ENCODE measurements around the gene MC5R. TPM values are rescaled to one million over a fixed set of nuclear protein-coding genes. Genes with fewer than 3 reads are reported as not detected.

Gene MC5R
- total RNA-seq, 1 experiment from 2014 or later = not detected

DNA sequence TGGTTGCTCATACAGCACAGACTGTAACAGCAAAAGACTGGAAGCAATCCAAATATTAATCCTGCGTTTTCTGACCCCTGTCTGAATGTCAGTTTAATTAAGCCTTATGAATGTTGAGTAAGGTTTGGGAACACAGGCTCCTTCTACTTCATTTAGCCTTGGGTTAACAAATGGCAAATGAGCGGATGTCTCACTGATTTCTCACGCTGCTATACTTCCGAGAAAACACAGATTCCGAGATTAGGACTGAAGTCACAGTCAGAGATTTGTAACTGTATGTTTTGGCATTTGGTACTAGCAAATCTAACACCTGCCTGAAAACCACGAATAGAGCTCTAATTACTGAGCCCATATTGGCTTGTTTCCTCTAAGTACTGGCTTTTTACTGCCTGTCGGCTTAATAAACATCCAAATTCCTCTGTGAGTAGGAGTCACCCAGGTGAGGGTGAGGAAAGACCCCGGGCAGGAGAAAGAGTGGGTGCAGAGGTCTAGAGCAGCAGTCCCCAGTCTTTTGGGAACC, 10.6 kb downstream of the MC5R start (continued):
- TF ChIP-seq ZBTB33 (IDR thresholded peaks at IDR 0.05; ENCODE audit: extremely low read depth, insufficient replicate concordance, low read length) (no peak), FOSL1 (IDR thresholded peaks at IDR 0.05; ENCODE audit: low read depth) (no peak), ATF3 (IDR thresholded peaks at IDR 0.05) (no peak), SRF (IDR thresholded peaks at IDR 0.05; ENCODE audit: low read depth) (no peak), RAD21 (IDR thresholded peaks at IDR 0.05; ENCODE audit: low read depth) (no peak), CEBPB (IDR thresholded peaks at IDR 0.05; ENCODE audit: low read depth) (no peak)

- no peak overlapping the region for H3K4me3 ChIP-seq (replicated peaks in 1 of 2; ENCODE audit: low read depth in 1 of 2, low read length in 2 of 2)
- no peak for DNase-seq (ENCODE audit: low read depth, low spot score)
- H3K4me2 ChIP-seq (ENCODE audit: low read length) = no peak overlapping the region
- no peaks in the 10 kb centered on the region for H4K20me1 ChIP-seq (ENCODE audit: insufficient read depth)
- BruUV-seq (replicated peaks) = no TSS peak
- no peak for ATAC-seq
- H3K79me2 ChIP-seq (ENCODE audit: insufficient read depth, low read length) = no peaks in the 10 kb centered on the region
- ChIA-PET CTCF (interaction anchor here (0.7 to 1.1 kb wide), 2 partner anchors 11 to 252 kb away, joined by 3 to 4 read pairs; partner anchors contain the start of gene MC5R), RAD21 (ENCODE audit: low non-redundant PET in 1 of 2, low total read pairs in 2 of 2, uncharacterized antibody in 2 of 2, unreplicated experiment in 2 of 2) (no interaction called here), POLR2A (no interaction called here)
- H3K27me3 ChIP-seq (ENCODE audit: insufficient read depth, low read length) = no peaks in the 10 kb centered on the region
- no peak overlapping the region for H3K9ac ChIP-seq (ENCODE audit: low read length)
- no peaks in the 10 kb centered on the region for H3K9me3 ChIP-seq (ENCODE audit: control insufficient read depth in 1 of 2, insufficient read depth in 1 of 2, low read depth in 1 of 2, low read length in 2 of 2)
- intact Hi-C loops (cut with micrococcal nuclease) = no loop called here
- no peaks in the 10 kb centered on the region for H3K4me1 ChIP-seq (ENCODE audit: control insufficient read depth in 1 of 2, insufficient read depth in 2 of 2, low read length in 2 of 2)
- TF ChIP-seq, protein P1, sequence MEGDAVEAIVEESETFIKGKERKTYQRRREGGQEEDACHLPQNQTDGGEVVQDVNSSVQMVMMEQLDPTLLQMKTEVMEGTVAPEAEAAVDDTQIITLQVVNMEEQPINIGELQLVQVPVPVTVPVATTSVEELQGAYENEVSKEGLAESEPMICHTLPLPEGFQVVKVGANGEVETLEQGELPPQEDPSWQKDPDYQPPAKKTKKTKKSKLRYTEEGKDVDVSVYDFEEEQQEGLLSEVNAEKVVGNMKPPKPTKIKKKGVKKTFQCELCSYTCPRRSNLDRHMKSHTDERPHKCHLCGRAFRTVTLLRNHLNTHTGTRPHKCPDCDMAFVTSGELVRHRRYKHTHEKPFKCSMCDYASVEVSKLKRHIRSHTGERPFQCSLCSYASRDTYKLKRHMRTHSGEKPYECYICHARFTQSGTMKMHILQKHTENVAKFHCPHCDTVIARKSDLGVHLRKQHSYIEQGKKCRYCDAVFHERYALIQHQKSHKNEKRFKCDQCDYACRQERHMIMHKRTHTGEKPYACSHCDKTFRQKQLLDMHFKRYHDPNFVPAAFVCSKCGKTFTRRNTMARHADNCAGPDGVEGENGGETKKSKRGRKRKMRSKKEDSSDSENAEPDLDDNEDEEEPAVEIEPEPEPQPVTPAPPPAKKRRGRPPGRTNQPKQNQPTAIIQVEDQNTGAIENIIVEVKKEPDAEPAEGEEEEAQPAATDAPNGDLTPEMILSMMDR (IDR thresholded peaks at IDR 0.05 in 2 of 3, conservative IDR thresholded peaks at IDR 0.05 in 1 of 3; ENCODE audit: borderline replicate concordance in 1 of 3, insufficient read depth in 1 of 3, low read depth in 2 of 3, low read length in 2 of 3) = no peak
- TF ChIP-seq, protein P2, sequence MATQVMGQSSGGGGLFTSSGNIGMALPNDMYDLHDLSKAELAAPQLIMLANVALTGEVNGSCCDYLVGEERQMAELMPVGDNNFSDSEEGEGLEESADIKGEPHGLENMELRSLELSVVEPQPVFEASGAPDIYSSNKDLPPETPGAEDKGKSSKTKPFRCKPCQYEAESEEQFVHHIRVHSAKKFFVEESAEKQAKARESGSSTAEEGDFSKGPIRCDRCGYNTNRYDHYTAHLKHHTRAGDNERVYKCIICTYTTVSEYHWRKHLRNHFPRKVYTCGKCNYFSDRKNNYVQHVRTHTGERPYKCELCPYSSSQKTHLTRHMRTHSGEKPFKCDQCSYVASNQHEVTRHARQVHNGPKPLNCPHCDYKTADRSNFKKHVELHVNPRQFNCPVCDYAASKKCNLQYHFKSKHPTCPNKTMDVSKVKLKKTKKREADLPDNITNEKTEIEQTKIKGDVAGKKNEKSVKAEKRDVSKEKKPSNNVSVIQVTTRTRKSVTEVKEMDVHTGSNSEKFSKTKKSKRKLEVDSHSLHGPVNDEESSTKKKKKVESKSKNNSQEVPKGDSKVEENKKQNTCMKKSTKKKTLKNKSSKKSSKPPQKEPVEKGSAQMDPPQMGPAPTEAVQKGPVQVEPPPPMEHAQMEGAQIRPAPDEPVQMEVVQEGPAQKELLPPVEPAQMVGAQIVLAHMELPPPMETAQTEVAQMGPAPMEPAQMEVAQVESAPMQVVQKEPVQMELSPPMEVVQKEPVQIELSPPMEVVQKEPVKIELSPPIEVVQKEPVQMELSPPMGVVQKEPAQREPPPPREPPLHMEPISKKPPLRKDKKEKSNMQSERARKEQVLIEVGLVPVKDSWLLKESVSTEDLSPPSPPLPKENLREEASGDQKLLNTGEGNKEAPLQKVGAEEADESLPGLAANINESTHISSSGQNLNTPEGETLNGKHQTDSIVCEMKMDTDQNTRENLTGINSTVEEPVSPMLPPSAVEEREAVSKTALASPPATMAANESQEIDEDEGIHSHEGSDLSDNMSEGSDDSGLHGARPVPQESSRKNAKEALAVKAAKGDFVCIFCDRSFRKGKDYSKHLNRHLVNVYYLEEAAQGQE (IDR thresholded peaks at IDR 0.05; ENCODE audit: low read depth) = no peak
- TF ChIP-seq ZNF274 (IDR thresholded peaks at IDR 0.05; ENCODE audit: low read depth, low read length) (no peak), EGR1 (IDR thresholded peaks at IDR 0.05; ENCODE audit: low read depth) (no peak), RAD21 (IDR thresholded peaks at IDR 0.05; ENCODE audit: low read depth) (no peak), EZH2phosphoT487 (IDR thresholded peaks at IDR 0.05; ENCODE audit: borderline replicate concordance) (no peak)
- no peak overlapping the region for H3K27ac ChIP-seq (ENCODE audit: low read depth, low read length)
- H3K36me3 ChIP-seq (ENCODE audit: control insufficient read depth in 1 of 2, insufficient read depth in 2 of 2, low read length in 2 of 2) = no peaks in the 10 kb centered on the region
- no peak overlapping the region for H2AFZ ChIP-seq (ENCODE audit: low read depth, low read length, poor library complexity, severe bottlenecking)
- no peaks in the 10 kb centered on the region for H3K9me2 ChIP-seq (ENCODE audit: insufficient read depth)
These were observed 11.3 kb downstream of the MC5R start for GRCh38 chr18:13835202-13835601.

All from HCT116 (cell line).